Smooth muscle cell (in vitro differentiated cells): ENCODE data around the gene SPATA3. TPM values are rescaled to one million over a fixed set of nuclear protein-coding genes. Genes with fewer than 3 reads are reported as not detected.

Experiments
- DNase-seq: peaks from one replicate; lab custom pipeline; 2025; ENCODE audit not compliant: unreplicated experiment; lab: John Stamatoyannopoulos, UW
- H2AFZ ChIP-seq: fragments of 200-600 bp; sonication (generic); 2 replicates; pipeline ENCODE4 v1.6.0; 2016; ENCODE audit warnings: antibody characterized with exemption, low read depth, mild to moderate bottlenecking
- H3F3A ChIP-seq: fragments of 200-600 bp; sonication (generic); 2 replicates; pipeline ENCODE4 v1.6.0; 2017; ENCODE audit warnings: antibody characterized with exemption, low read depth
- H3K27ac ChIP-seq: fragments of 200-600 bp; sonication (generic); 2 replicates; pipeline ENCODE4 v1.5.1; 2016; ENCODE audit warnings: low read depth, mild to moderate bottlenecking
- H3K27me3 ChIP-seq: fragments of 200-600 bp; sonication (generic); 2 replicates; pipeline ENCODE4 v1.6.1; 2016; ENCODE audit warnings: low read depth, mild to moderate bottlenecking
- H3K36me3 ChIP-seq: fragments of 200-600 bp; sonication (generic); 2 replicates; pipeline ENCODE4 v1.5.1; 2016; ENCODE audit warnings: low read depth
- H3K4me1 ChIP-seq: fragments of 200-600 bp; sonication (generic); 2 replicates; pipeline ENCODE4 v1.5.1; 2016; ENCODE audit warnings: low read depth
- H3K4me2 ChIP-seq: fragments of 200-600 bp; sonication (generic); 2 replicates; pipeline ENCODE4 v1.6.0; 2016; ENCODE audit warnings: mild to moderate bottlenecking
- H3K4me3 ChIP-seq: fragments of 200-600 bp; sonication (generic); 2 replicates; pipeline ENCODE4 v1.5.1; 2016; ENCODE audit warnings: mild to moderate bottlenecking
- H3K79me2 ChIP-seq: fragments of 200-600 bp; sonication (generic); 2 replicates; pipeline ENCODE4 v1.6.0; 2016; ENCODE audit warnings: low read depth, mild to moderate bottlenecking
- H3K9ac ChIP-seq: fragments of 200-600 bp; sonication (generic); 2 replicates; pipeline ENCODE4 v1.6.0; 2016; ENCODE audit warnings: low read depth
- H3K9me3 ChIP-seq: fragments of 200-600 bp; sonication (generic); replicated peaks from 2 replicates; pipeline ENCODE4 v1.5.1; 2016; ENCODE audit warnings: low read depth
- H4K20me1 ChIP-seq: fragments of 200-600 bp; sonication (generic); 2 replicates; pipeline ENCODE4 v1.6.0; 2016; ENCODE audit warnings: low read depth
- CTCF ChIP-seq: fragments of 200-600 bp; sonication (generic); IDR thresholded peaks from 2 replicates; pipeline ENCODE4 v1.5.1; 2017; ENCODE audit warnings: borderline replicate concordance, mild to moderate bottlenecking, antibody characterized with exemption; ENCODE audit not compliant: insufficient read depth, poor library complexity, severe bottlenecking
- WGBS: methylation state at CpG from one replicate; pipeline ENCODE4 v1.1.7; 2016; ENCODE audit warnings: low lambda C conversion rate; 5-methylcytosine and 5-hydroxymethylcytosine counted together
- polyA plus RNA-seq: library from polyadenylated mRNA; unstranded; fragments of >200 nt; fragmentation: Nextera tagmentation; extraction: Ambion mirVana; gene quantifications from 2 replicates; pipeline ENCODE4 v1.2.1, GENCODE V29; 2016
- total RNA-seq: library from RNA; depleted of rRNA; stranded (reverse); fragments of >200 nt; gene quantifications from 2 replicates; pipeline ENCODE4 v1.2.3, GENCODE V29; 2014

SPATA3 gene
- total and polyA plus RNA-seq, 2 experiments from 2014 or later = not detected

DNA sequence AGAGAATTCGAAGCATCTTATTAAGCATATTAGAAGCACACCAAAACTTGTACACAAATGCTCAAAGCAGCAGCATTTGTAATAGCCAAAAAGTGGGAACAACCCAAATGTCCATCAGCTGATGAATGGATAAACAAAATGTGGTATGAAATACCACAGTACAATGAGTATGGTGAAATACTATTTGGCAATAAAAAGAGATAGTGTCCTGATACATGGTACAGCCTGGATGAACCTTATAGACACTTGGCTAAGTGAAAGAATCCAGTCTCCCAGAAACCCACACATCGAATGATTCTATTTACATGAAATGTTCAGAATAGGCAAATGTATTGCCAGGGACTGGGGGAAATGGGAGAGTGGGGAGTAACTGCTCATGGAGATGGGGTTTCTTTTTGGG is 3.0 kb downstream of the SPATA3 start:
- Histone ChIP-seq H2AFZ (no peak overlapping the region), H3K79me2 (no peaks in the 10 kb centered on the region), H3K27ac (no peak overlapping the region), H3K4me2 (no peak overlapping the region), H4K20me1 (no peaks in the 10 kb centered on the region), H3K36me3 (no peaks in the 10 kb centered on the region), H3F3A (no peaks in the 10 kb centered on the region), H3K9ac (no peak overlapping the region), H3K27me3 (peaks cover 8% of the 10 kb centered on the region), H3K4me1 (no peaks in the 10 kb centered on the region), H3K4me3 (no peak overlapping the region), H3K9me3 (no peaks in the 10 kb centered on the region)
- no peak for DNase-seq
- no peak for TF ChIP-seq CTCF
- WGBS = 90% methylated on average over 2 of the region's 2 CpGs

DNA sequence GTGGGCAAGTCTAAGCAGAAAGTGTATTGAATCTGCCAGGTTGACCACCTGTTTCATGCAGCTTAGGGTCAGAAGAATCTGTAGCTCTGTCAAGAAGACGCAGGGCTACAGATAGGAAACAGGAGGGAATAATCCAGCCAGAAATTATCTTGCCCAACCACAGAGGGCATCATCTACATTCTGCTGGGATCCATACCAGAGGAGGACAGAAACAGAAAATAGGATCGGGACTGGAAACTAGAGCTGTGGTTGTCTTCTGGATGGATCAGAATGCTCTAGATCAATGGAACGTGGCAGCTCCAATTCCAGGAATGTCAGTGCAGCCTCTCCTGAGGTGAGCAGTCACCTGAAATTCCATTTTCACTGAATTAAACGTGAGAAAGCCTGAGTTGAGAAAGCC is 3.6 kb downstream of the SPATA3 start:
- no peak overlapping the region for H3K27ac ChIP-seq
- H3K4me2 ChIP-seq = no peak overlapping the region
- 83% methylated on average over 4 of the region's 4 CpGs for WGBS
- H3K36me3 ChIP-seq = no peaks in the 10 kb centered on the region
- no peaks in the 10 kb centered on the region for H4K20me1 ChIP-seq
- DNase-seq = no peak
- H3K4me1 ChIP-seq = no peaks in the 10 kb centered on the region
- no peaks in the 10 kb centered on the region for H3F3A ChIP-seq
- no peak overlapping the region for H3K4me3 ChIP-seq
- peaks cover 14% of the 10 kb centered on the region for H3K27me3 ChIP-seq
- H2AFZ ChIP-seq = no peak overlapping the region
- H3K9me3 ChIP-seq = no peaks in the 10 kb centered on the region
- TF ChIP-seq CTCF = no peak
- no peak overlapping the region for H3K9ac ChIP-seq
- no peaks in the 10 kb centered on the region for H3K79me2 ChIP-seq

GRCh38 chr2:231000211-231000904 is 4.4 kb downstream of the SPATA3 start:
- no peak overlapping the region for H3K4me3 ChIP-seq
- no peaks in the 10 kb centered on the region for H4K20me1 ChIP-seq
- H3K27ac ChIP-seq = no peak overlapping the region
- no peak overlapping the region for H3K4me2 ChIP-seq
- H3K79me2 ChIP-seq = no peaks in the 10 kb centered on the region
- H3K9ac ChIP-seq = no peak overlapping the region
- H3K36me3 ChIP-seq = no peaks in the 10 kb centered on the region
- DNase-seq = no peak
- no peak for TF ChIP-seq CTCF
- H3K4me1 ChIP-seq = no peaks in the 10 kb centered on the region
- no peaks in the 10 kb centered on the region for H3K9me3 ChIP-seq
- peaks cover 14% of the 10 kb centered on the region for H3K27me3 ChIP-seq
- H2AFZ ChIP-seq = no peak overlapping the region
- no peaks in the 10 kb centered on the region for H3F3A ChIP-seq
- 60% methylated on average over 23 of the region's 24 CpGs for WGBS

- Histone ChIP-seq H3K4me2 (no peak overlapping the region), H3K79me2 (no peaks in the 10 kb centered on the region), H3K27ac (no peak overlapping the region), H3K4me1 (no peaks in the 10 kb centered on the region), H3K27me3 (peaks cover 14% of the 10 kb centered on the region), H3K36me3 (no peaks in the 10 kb centered on the region), H3K4me3 (no peak overlapping the region), H3K9me3 (no peaks in the 10 kb centered on the region), H2AFZ (no peak overlapping the region), H4K20me1 (no peaks in the 10 kb centered on the region), H3K9ac (no peak overlapping the region), H3F3A (no peaks in the 10 kb centered on the region)
- TF ChIP-seq CTCF = no peak
- 86% methylated on average over 7 of the region's 7 CpGs for WGBS
- no peak for DNase-seq
These were observed 5.1 kb downstream of the SPATA3 start for GRCh38 chr2:231001036-231001435.
